Endothelial cell of umbilical vein (primary cell): ENCODE data around the gene CBLB. TPM values are rescaled to one million over a fixed set of nuclear protein-coding genes. Genes with fewer than 3 reads are reported as not detected.

ENCODE experiments used
- BruUV-seq: library from RNA; stranded (reverse); fragments of 400-500 nt; replicated peaks from 2 replicates; lab custom pipeline; 2021; lab: Mats Ljungman, UMichigan
- CTCF ChIA-PET: fragments of 300-600, 350-600 bp; sonication (Branson Sonifier 250); formaldehyde crosslinking; loops from one replicate; lab custom pipeline; 2021; ENCODE audit warnings: antibody characterized with exemption, inconsistent platforms; lab: Charles Lee
- POLR2A ChIA-PET: fragments of 300-600, 350-600 bp; sonication (Branson Sonifier 250); formaldehyde crosslinking; loops from one replicate; lab custom pipeline; 2021; ENCODE audit warnings: antibody characterized with exemption, inconsistent platforms; lab: Charles Lee
- DNase-seq: peaks from one replicate; pipeline ENCODE4 v3.0.0-alpha.2; 2011; ENCODE audit warnings: low read depth, low spot score
- FAIRE-seq: peaks from 2 replicates; lab custom pipeline; 2011; peaks lifted over from hg19 to GRCh38; lab: Jason Lieb, UNC
- H2AFZ ChIP-seq: 2 replicates; pipeline ENCODE4 v1.6.0; 2012; ENCODE audit warnings: low read depth, low read length, control low read depth, inconsistent platforms
- H3K27ac ChIP-seq: 2 replicates; pipeline ENCODE4 v1.5.1; 2011; ENCODE audit warnings: low read depth, mild to moderate bottlenecking, control low read depth, low read length, moderate library complexity; ENCODE audit not compliant: insufficient read depth
- H3K27me3 ChIP-seq, 2 experiments: 2 replicates each; pipeline versions ENCODE4 v1.6.0 to v1.6.1; 2011; ENCODE audit warnings: low read length in 2 of 2, mixed read lengths in 1 of 2; ENCODE audit not compliant: control insufficient read depth in 2 of 2, insufficient read depth in 2 of 2
- H3K36me3 ChIP-seq, 2 experiments: 2 replicates in 1 of 2; 3 replicates in 1 of 2; pipeline ENCODE4 v1.5.1; 2011; ENCODE audit warnings: low read length in 2 of 2, mild to moderate bottlenecking in 1 of 2, moderate library complexity in 1 of 2; ENCODE audit not compliant: control insufficient read depth in 2 of 2, insufficient read depth in 2 of 2; ENCODE audit errors: extremely low read depth in 1 of 2
- H3K4me1 ChIP-seq: 3 replicates; pipeline ENCODE4 v1.5.1; 2011; ENCODE audit warnings: mild to moderate bottlenecking, low read length; ENCODE audit not compliant: control insufficient read depth, insufficient read depth; ENCODE audit errors: extremely low read depth
- H3K4me2 ChIP-seq: 2 replicates; pipeline ENCODE4 v1.6.1; 2011; ENCODE audit warnings: low read length, control low read depth, mixed read lengths; ENCODE audit not compliant: insufficient read depth
- H3K4me3 ChIP-seq, 3 experiments: fragments of 200-600 bp in 1 of 3; sonication (generic), shearing (Covaris generic) in 1 of 3; replicated peaks in 1 of 3; 2 replicates each; pipeline ENCODE4 v1.5.1; 2011 to 2016; ENCODE audit warnings: control low read depth in 3 of 3, low read length in 3 of 3, mild to moderate bottlenecking in 2 of 3, inconsistent platforms in 1 of 3, low read depth in 1 of 3, moderate library complexity in 1 of 3; ENCODE audit not compliant: insufficient read depth in 1 of 3
- H3K79me2 ChIP-seq: 2 replicates; pipeline ENCODE4 v1.6.0; 2012; ENCODE audit warnings: low read length, inconsistent platforms; ENCODE audit not compliant: control insufficient read depth, insufficient read depth
- H3K9ac ChIP-seq: replicated peaks from 2 replicates; pipeline ENCODE3; 2011; ENCODE audit warnings: low read length, control low read depth; ENCODE audit not compliant: insufficient read depth; ENCODE audit errors: extremely low read depth
- H3K9me1 ChIP-seq: replicated peaks from 3 replicates; pipeline ENCODE4 v1.6.0; 2011; ENCODE audit warnings: mild to moderate bottlenecking, low read length; ENCODE audit not compliant: control insufficient read depth, insufficient read depth; ENCODE audit errors: extremely low read depth
- H3K9me3 ChIP-seq: replicated peaks from 2 replicates; pipeline ENCODE4 v1.5.1; 2012; ENCODE audit warnings: low read length, inconsistent platforms; ENCODE audit not compliant: control insufficient read depth, insufficient read depth
- H4K20me1 ChIP-seq: replicated peaks from 2 replicates; pipeline ENCODE3; 2011; ENCODE audit warnings: mild to moderate bottlenecking, low read length; ENCODE audit not compliant: control insufficient read depth, insufficient read depth; ENCODE audit errors: extremely low read depth
- FOS ChIP-seq: IDR thresholded peaks from 2 replicates; pipeline ENCODE4 v1.6.1; 2011; ENCODE audit warnings: mild to moderate bottlenecking, low read length, moderate library complexity, borderline replicate concordance; ENCODE audit not compliant: insufficient read depth
- GATA2 ChIP-seq: IDR thresholded peaks from 2 replicates; pipeline ENCODE4 v1.7.0; 2011; ENCODE audit warnings: low read depth, mild to moderate bottlenecking, moderate library complexity, mixed read lengths, low read length; ENCODE audit not compliant: insufficient read length, insufficient read depth
- JUN ChIP-seq: IDR thresholded peaks from 2 replicates; pipeline ENCODE4 v1.6.1; 2011; ENCODE audit warnings: borderline replicate concordance, low read depth; ENCODE audit not compliant: insufficient read length, insufficient read depth
- MYC ChIP-seq: IDR thresholded peaks from one replicate; pipeline ENCODE4 v1.6.1; 2011; ENCODE audit warnings: mild to moderate bottlenecking, low read depth, low read length
- POLR2A ChIP-seq: IDR thresholded peaks from 2 replicates; pipeline ENCODE4 v1.6.1; 2012; ENCODE audit warnings: low read depth, mild to moderate bottlenecking, control low read depth, low read length
- POLR2AphosphoS5 ChIP-seq: IDR thresholded peaks from 2 replicates; pipeline ENCODE4 v1.6.1; 2012; ENCODE audit warnings: low read depth, mild to moderate bottlenecking, control low read depth, low read length, moderate library complexity; ENCODE audit not compliant: insufficient read depth
- dilution Hi-C: fragments of 300-500 bp; cut with MboI; formaldehyde crosslinking; loops from one replicate; pipeline ENCODE4 v1.15.0; 2019; ENCODE audit warnings: low sequenced_read_pairs; ENCODE audit not compliant: extremely low pct_ligation_motif_present
- intact Hi-C: fragments of 100-400 bp; cut with micrococcal nuclease; formaldehyde crosslinking; loops from one replicate; pipeline ENCODE4 v1.10.0; 2022
- polyA plus RNA-seq, 4 experiments: library from polyadenylated mRNA; depleted of rRNA in 3 of 4; stranded (reverse) in 3 of 4; unstranded in 1 of 4; fragments of >200 nt; gene quantifications; 2 replicates each; pipeline versions ENCODE4 v1.2.1 to v1.2.3, GENCODE V29; 2011 to 2012; ENCODE audit warnings: missing spikeins in 1 of 4
- total RNA-seq: library from RNA; stranded (reverse); gene quantifications from 2 replicates; pipeline ENCODE4 v1.2.3, GENCODE V29; 2021
- TF ChIP-seq, protein P1 (sequence below): IDR thresholded peaks from 2 replicates; pipeline ENCODE4 v1.6.1; 2011; ENCODE audit not compliant: insufficient read depth, insufficient read length
- TF ChIP-seq, protein P2 (sequence below), 2 donors: IDR thresholded peaks; 1 replicate in 1 of 2; 2 replicates in 1 of 2; pipeline ENCODE4 v1.5.1; 2011; ENCODE audit warnings: low read length in 2 of 2, mild to moderate bottlenecking in 2 of 2, moderate library complexity in 2 of 2, control low read depth in 1 of 2, inconsistent platforms in 1 of 2, low read depth in 1 of 2; ENCODE audit not compliant: insufficient read depth in 1 of 2; ENCODE audit errors: extremely low read depth in 1 of 2

Gene CBLB
- total and polyA plus RNA-seq, 2 donors (not counting 3 experiments of a cell fraction or from before 2014, with no cell fraction given): 17.8 to 39.6 TPM

DNA sequence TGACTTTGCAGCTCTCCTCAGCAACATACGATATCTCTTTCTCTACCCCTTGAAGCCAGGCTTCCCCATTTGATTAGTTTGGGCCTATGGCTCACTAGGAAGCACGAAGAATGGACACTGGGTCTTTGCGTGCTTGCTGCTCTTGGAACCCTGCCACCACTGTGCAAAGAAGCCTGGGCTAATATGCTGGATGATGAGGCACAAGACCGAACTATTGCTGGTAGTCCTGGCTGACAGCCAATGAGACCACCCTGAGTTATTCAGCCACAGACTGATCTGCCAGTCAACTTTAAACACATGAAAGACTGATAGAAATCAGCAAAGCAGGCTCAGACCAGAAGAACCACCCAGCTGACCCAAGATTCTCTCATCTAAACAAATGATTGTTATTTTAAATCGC, 250.3 kb downstream of the CBLB start:
- Histone ChIP-seq H3K27me3 (no peaks in the 10 kb centered on the region), H3K36me3 (no peaks in the 10 kb centered on the region), H3K4me2 (no peak overlapping the region), H3K4me1 (no peaks in the 10 kb centered on the region), H3K4me3 (no peak overlapping the region), H4K20me1 (no peaks in the 10 kb centered on the region), H3K9me1 (no peaks in the 10 kb centered on the region), H2AFZ (no peak overlapping the region), H3K9ac (no peak overlapping the region), H3K27ac (no peak overlapping the region), H3K79me2 (no peaks in the 10 kb centered on the region), H3K9me3 (no peaks in the 10 kb centered on the region)
- POLR2A ChIA-PET: no interaction called here
- FAIRE-seq (no peak), DNase-seq (no peak)
- intact Hi-C loops: no loop called here
- TF ChIP-seq POLR2AphosphoS5: no peak
- no peak for TF ChIP-seq MYC
- TF ChIP-seq, protein P1, sequence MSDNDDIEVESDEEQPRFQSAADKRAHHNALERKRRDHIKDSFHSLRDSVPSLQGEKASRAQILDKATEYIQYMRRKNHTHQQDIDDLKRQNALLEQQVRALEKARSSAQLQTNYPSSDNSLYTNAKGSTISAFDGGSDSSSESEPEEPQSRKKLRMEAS: no peak
- TF ChIP-seq POLR2A: no peak
- TF ChIP-seq GATA2: no peak
- TF ChIP-seq, protein P2, sequence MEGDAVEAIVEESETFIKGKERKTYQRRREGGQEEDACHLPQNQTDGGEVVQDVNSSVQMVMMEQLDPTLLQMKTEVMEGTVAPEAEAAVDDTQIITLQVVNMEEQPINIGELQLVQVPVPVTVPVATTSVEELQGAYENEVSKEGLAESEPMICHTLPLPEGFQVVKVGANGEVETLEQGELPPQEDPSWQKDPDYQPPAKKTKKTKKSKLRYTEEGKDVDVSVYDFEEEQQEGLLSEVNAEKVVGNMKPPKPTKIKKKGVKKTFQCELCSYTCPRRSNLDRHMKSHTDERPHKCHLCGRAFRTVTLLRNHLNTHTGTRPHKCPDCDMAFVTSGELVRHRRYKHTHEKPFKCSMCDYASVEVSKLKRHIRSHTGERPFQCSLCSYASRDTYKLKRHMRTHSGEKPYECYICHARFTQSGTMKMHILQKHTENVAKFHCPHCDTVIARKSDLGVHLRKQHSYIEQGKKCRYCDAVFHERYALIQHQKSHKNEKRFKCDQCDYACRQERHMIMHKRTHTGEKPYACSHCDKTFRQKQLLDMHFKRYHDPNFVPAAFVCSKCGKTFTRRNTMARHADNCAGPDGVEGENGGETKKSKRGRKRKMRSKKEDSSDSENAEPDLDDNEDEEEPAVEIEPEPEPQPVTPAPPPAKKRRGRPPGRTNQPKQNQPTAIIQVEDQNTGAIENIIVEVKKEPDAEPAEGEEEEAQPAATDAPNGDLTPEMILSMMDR (IDR thresholded peaks at IDR 0.05; ENCODE audit: extremely low read depth in 1 of 2, insufficient read depth in 1 of 2, low read depth in 1 of 2, low read length in 2 of 2): no peak
- no peak for TF ChIP-seq FOS
- no peak for TF ChIP-seq JUN
- CTCF ChIA-PET: no interaction called here
- BruUV-seq: no TSS peak
- dilution Hi-C loops: no loop called here
